ENCODE results near the gene OR2B6. TPM values are rescaled to one million over a fixed set of nuclear protein-coding genes. Genes with fewer than 3 reads are reported as not detected.

OR2B6 gene
- total RNA-seq, 1 experiment from 2014 or later: not detected

DNA sequence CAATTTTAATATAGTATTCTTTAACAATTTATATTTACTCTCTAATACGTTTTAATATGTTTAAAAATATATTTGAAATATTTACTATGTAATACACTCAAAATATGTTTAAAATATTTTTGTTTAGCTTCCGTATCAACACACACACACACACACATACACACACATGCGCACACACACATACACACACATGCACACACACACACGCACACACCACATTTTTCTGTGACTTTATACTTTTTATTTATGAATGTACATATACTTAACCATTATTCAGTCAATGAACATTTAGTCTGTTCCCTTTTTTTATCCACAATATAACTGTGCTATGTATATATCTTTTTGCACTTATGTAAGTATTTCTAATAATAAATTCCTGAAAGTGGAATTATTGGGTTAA lies 15.7 kb downstream of the OR2B6 start:
- no peak for DNase-seq
- Histone ChIP-seq H2AFZ (ENCODE audit: low read length) (no peak overlapping the region), H2BK120ac (ENCODE audit: low read depth, low read length, poor library complexity, severe bottlenecking) (no peak overlapping the region), H2BK12ac (ENCODE audit: insufficient read length, low read depth, low read length) (no peak overlapping the region), H3K79me2 (ENCODE audit: insufficient read depth, low read length) (no peaks in the 10 kb centered on the region), H3K18ac (ENCODE audit: insufficient read length, low read depth, low read length) (no peak overlapping the region), H3K23me2 (ENCODE audit: insufficient read length, low read depth, low read length, poor library complexity, severe bottlenecking) (no peaks in the 10 kb centered on the region), H3K9me3 (ENCODE audit: control insufficient read depth, low read depth, low read length) (no peaks in the 10 kb centered on the region), H2BK15ac (ENCODE audit: low read depth, low read length) (no peak overlapping the region), H3K23ac (ENCODE audit: insufficient read length, low read depth, low read length) (no peak overlapping the region), H3K27ac (ENCODE audit: insufficient read length, low read depth, low read length) (no peak overlapping the region), H2AK5ac (ENCODE audit: insufficient read length, low read length) (no peak overlapping the region), H4K20me1 (ENCODE audit: control insufficient read depth, insufficient read depth, insufficient read length) (no peaks in the 10 kb centered on the region), H3K4me2 (ENCODE audit: insufficient read depth, insufficient read length, low read length) (no peak overlapping the region), H4K5ac (ENCODE audit: insufficient read length, low read depth, low read length) (no peak overlapping the region), H3K4me1 (ENCODE audit: insufficient read depth, low read length) (no peaks in the 10 kb centered on the region), H3K9ac (ENCODE audit: extremely low read depth, insufficient read length, low read length) (no peak overlapping the region), H4K91ac (ENCODE audit: insufficient read length, low read depth, low read length) (no peak overlapping the region), H3K79me1 (ENCODE audit: insufficient read depth, low read depth, low read length, poor library complexity, severe bottlenecking) (no peaks in the 10 kb centered on the region), H3K4ac (ENCODE audit: low read depth, low read length) (no peak overlapping the region), H2BK5ac (ENCODE audit: insufficient read length, low read length) (no peak overlapping the region), H3K14ac (ENCODE audit: insufficient read depth, low read length) (no peak overlapping the region), H3K56ac (ENCODE audit: insufficient read length, low read depth, low read length) (no peak overlapping the region), H3T11ph (ENCODE audit: low read length) (no peak overlapping the region), H4K8ac (replicated peaks; ENCODE audit: insufficient read length, low read depth, low read length) (no peak overlapping the region), H3K27me3 (ENCODE audit: insufficient read depth, low read length) (no peaks in the 10 kb centered on the region), H2BK20ac (ENCODE audit: low read depth, low read length, poor library complexity, severe bottlenecking) (no peak overlapping the region)
- Mint-ChIP-seq H3K27ac (no peak overlapping the region), H3K4me1 (no peaks in the 10 kb centered on the region), H3K4me3 (no peak overlapping the region), H3K36me3 (ENCODE audit: insufficient read depth in 1 of 3, low read depth in 3 of 3) (no peaks in the 10 kb centered on the region), H3K27me3 (ENCODE audit: low read depth) (peaks cover 4% of the 10 kb centered on the region), H3K9me3 (peaks cover 8 to 12% of the 10 kb centered on the region in 2 experiments)
- no CpG with 5 or more reads among the region's 4 CpGs for WGBS (ENCODE audit: extremely low coverage, insufficient read length, low lambda C conversion rate)
- TF ChIP-seq, protein P1, sequence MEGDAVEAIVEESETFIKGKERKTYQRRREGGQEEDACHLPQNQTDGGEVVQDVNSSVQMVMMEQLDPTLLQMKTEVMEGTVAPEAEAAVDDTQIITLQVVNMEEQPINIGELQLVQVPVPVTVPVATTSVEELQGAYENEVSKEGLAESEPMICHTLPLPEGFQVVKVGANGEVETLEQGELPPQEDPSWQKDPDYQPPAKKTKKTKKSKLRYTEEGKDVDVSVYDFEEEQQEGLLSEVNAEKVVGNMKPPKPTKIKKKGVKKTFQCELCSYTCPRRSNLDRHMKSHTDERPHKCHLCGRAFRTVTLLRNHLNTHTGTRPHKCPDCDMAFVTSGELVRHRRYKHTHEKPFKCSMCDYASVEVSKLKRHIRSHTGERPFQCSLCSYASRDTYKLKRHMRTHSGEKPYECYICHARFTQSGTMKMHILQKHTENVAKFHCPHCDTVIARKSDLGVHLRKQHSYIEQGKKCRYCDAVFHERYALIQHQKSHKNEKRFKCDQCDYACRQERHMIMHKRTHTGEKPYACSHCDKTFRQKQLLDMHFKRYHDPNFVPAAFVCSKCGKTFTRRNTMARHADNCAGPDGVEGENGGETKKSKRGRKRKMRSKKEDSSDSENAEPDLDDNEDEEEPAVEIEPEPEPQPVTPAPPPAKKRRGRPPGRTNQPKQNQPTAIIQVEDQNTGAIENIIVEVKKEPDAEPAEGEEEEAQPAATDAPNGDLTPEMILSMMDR (conservative IDR thresholded peaks at IDR 0.05): no peak

Data from H9 (cell line).